Stomach (tissue), 9 donors: ENCODE results near the gene MADCAM1. TPM values are rescaled to one million over a fixed set of nuclear protein-coding genes. Genes with fewer than 3 reads are reported as not detected.
A peak's percentile ranks its signal among the peaks of the same experiment; 100 is the strongest.

ENCODE experiments used
- DNase-seq, 2 donors: peaks; one replicate each; pipeline versions ENCODE4 v3.0.0 to v3.0.0-alpha.2; 2013 to 2019
- H3K27ac ChIP-seq, 5 donors: fragments of 200-600 bp in 4 of 5; sonication (generic) in 4 of 5; one replicate each; pipeline ENCODE4 v1.5.1; 2013 to 2019; ENCODE audit warnings: mild to moderate bottlenecking in 1 of 5, moderate library complexity in 1 of 5
- H3K27me3 ChIP-seq, 3 donors: fragments of 200-600 bp; sonication (generic); one replicate each; pipeline ENCODE4 v1.5.1; 2017 to 2019; ENCODE audit warnings: mixed run types in 1 of 3
- H3K36me3 ChIP-seq, 4 donors: fragments of 200-600 bp; sonication (generic); 1 replicate in 3 of 4; 2 replicates in 1 of 4; pipeline ENCODE4 v1.5.1; 2016 to 2019
- H3K4me1 ChIP-seq, 4 donors: fragments of 200-600 bp; sonication (generic); one replicate each; pipeline ENCODE4 v1.5.1; 2016 to 2019
- H3K4me3 ChIP-seq, 4 donors: fragments of 200-600 bp; sonication (generic) in 3 of 4; one replicate each; pipeline ENCODE4 v1.5.1; 2016 to 2019; ENCODE audit warnings: mild to moderate bottlenecking in 1 of 4
- H3K9me3 ChIP-seq, 4 donors: fragments of 200-600 bp; sonication (generic); one replicate each; pipeline ENCODE4 v1.5.1; 2016 to 2019
- CTCF ChIP-seq, 7 experiments: fragments of 450-650 bp in 4 of 7; fragments of 200-600 bp in 3 of 7; sonication (generic) in 3 of 7; IDR thresholded peaks; one replicate each; pipeline ENCODE4 v1.5.1; 2016 to 2019; ENCODE audit warnings: antibody characterized with exemption in 7 of 7, control low read depth in 2 of 7, mild to moderate bottlenecking in 1 of 7
- EP300 ChIP-seq: sonication (generic); formaldehyde crosslinking; IDR thresholded peaks from one replicate; pipeline ENCODE4 v1.6.1; 2017; ENCODE audit warnings: antibody characterized with exemption
- POLR2A ChIP-seq, 4 donors: fragments of 450-650 bp; IDR thresholded peaks; one replicate each; pipeline ENCODE4 v1.6.1; 2016; ENCODE audit warnings: antibody characterized with exemption in 4 of 4, control low read depth in 2 of 4, mild to moderate bottlenecking in 1 of 4, moderate library complexity in 1 of 4
- POLR2AphosphoS5 ChIP-seq, 3 donors: sonication (generic); formaldehyde crosslinking; IDR thresholded peaks; one replicate each; pipeline ENCODE4 v1.6.1; 2016; ENCODE audit warnings: antibody characterized with exemption in 3 of 3
- WGBS, 5 donors: extraction: QIAGEN DNeasy Blood & Tissue Kit in 3 of 5; methylation state at CpG; one replicate each; pipeline versions ENCODE4 v1.1.5 to v1.1.7; 2013 to 2018; 5-methylcytosine and 5-hydroxymethylcytosine counted together
- intact Hi-C: fragments of 100-400 bp; cut with DNase I; formaldehyde crosslinking; loops from one replicate; pipeline ENCODE4 v1.15.1; 2023; ENCODE audit warnings: low total_unique reads
- polyA plus RNA-seq, 3 donors: library from polyadenylated mRNA; stranded (reverse); fragments of 200-250 nt; gene quantifications; one replicate each; pipeline ENCODE4 v1.2.3, GENCODE V29; 2013
- total RNA-seq, 5 donors: library from RNA; depleted of rRNA; stranded (reverse); fragments of >200 nt; gene quantifications; one replicate each; pipeline versions ENCODE4 v1.1.0 to v1.2.3, GENCODE V29; 2014 to 2016
- donor health status: healthy with polysubstance abuse.
- donor health status: Bipolar disorder and iron deficiency.
- donor health status: healthy.

MADCAM1 gene
- total and polyA plus RNA-seq, 8 donors = 0.45 to 11.9 (median 2.3) TPM; not detected in 1

- no peaks in the 10 kb centered on the region for H3K27me3 ChIP-seq
- intact Hi-C loops = no loop called here
- no peaks in the 10 kb centered on the region for H3K9me3 ChIP-seq
- H3K4me3 ChIP-seq = peak overlapping the region; percentile 77 to 100 (median 100)
- 48 to 62% (median 55%) methylated on average over 26 to 32 of the region's 32 CpGs for WGBS, 5 donors
- no peak for DNase-seq
- H3K36me3 ChIP-seq = peaks cover 0 to 11% (median 4%) of the 10 kb centered on the region in 4 donors
- no peak for TF ChIP-seq POLR2AphosphoS5 (IDR thresholded peaks at IDR 0.05)
- TF ChIP-seq POLR2A (IDR thresholded peaks at IDR 0.05) = no peak
- TF ChIP-seq EP300 = no peak
- TF ChIP-seq CTCF (IDR thresholded peaks at IDR 0.05) = no peak
- H3K4me1 ChIP-seq = peaks cover 15 to 54% (median 41%) of the 10 kb centered on the region in 4 donors
- H3K27ac ChIP-seq = peak overlapping the region in 2 of 5 donors; percentile 96 to 98
Observed at GRCh38 chr19:508204-509150, 12.2 kb downstream of the MADCAM1 start.

- H3K27ac ChIP-seq = peak overlapping the region; percentile 42 to 80 (median 71)
- H3K27me3 ChIP-seq = no peaks in the 10 kb centered on the region
- peak overlapping the region; percentile 5 to 23 (median 20) for H3K4me3 ChIP-seq
- TF ChIP-seq CTCF (IDR thresholded peaks at IDR 0.05) (peak in 5 of 7 experiments; percentile 75 to 95 (median 89)), POLR2AphosphoS5 (IDR thresholded peaks at IDR 0.05) (peak in 1 of 3 donors; percentile 34), EP300 (no peak)
- H3K4me1 ChIP-seq = peaks cover 15 to 52% (median 41%) of the 10 kb centered on the region in 4 donors
- intact Hi-C loops = no loop called here
- 18 to 28% (median 25%) methylated on average over 15 to 21 of the region's 21 CpGs for WGBS, 5 donors
- peak; percentile 77 to 94 for DNase-seq
- H3K9me3 ChIP-seq = no peaks in the 10 kb centered on the region
- H3K36me3 ChIP-seq = peaks cover 0 to 11% (median 6%) of the 10 kb centered on the region in 4 donors
Observed at GRCh38 chr19:510606-511100, 14.4 kb downstream of the MADCAM1 start.

DNA sequence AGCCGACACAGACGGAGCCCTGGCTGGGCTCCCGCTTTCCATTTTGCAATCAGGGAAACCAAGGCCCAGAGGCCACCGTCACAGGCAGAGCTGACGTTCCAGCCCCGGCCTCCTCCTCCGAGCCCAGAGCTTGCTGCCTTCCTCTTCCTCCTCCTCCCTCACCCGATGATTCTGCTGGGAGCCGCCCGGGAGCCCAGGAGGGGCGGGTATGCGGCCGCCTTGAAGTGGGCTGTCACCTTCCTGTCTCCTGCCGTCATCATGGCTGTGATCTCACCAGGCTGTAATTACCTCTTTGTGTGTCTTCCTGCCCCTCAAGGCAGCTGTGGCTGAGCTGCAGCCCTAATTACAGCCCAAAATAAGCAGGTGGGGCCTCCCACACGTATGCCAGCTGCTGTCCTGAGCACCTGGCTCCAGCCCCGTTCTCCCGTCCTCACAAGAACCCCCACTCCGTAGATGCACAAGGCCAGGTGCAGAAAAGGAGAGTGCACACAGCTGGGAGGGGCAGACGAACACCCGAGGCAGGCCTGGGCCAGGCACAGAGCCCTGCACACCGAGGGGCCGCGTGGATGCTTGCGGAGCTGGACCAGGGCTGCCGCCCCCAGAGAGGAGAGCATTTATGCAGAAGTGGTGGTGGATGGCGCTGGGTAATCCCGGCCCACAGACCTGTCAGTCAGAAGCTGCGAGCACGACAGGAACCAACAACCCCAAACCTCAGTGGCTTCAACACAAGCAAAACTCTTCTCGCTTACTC, 15.0 kb downstream of the MADCAM1 start:
- 49 to 74% (median 66%) methylated on average over 29 to 30 of the region's 30 CpGs for WGBS, 5 donors
- no peaks in the 10 kb centered on the region for H3K27me3 ChIP-seq
- TF ChIP-seq POLR2AphosphoS5 (IDR thresholded peaks at IDR 0.05) (no peak), EP300 (no peak), CTCF (IDR thresholded peaks at IDR 0.05) (no peak), POLR2A (IDR thresholded peaks at IDR 0.05) (no peak)
- peaks cover 13 to 46% (median 39%) of the 10 kb centered on the region in 4 donors for H3K4me1 ChIP-seq
- H3K36me3 ChIP-seq = peaks cover 0 to 11% (median 6%) of the 10 kb centered on the region in 4 donors
- peak; percentile 37 to 85 for DNase-seq
- intact Hi-C loops = no loop called here
- no peaks in the 10 kb centered on the region for H3K9me3 ChIP-seq
- peak overlapping the region; percentile 5 to 23 (median 20) for H3K4me3 ChIP-seq
- H3K27ac ChIP-seq = peak overlapping the region; percentile 42 to 80 (median 71)
